ENCODE data around the gene FAM180B.

Gene FAM180B

DNA sequence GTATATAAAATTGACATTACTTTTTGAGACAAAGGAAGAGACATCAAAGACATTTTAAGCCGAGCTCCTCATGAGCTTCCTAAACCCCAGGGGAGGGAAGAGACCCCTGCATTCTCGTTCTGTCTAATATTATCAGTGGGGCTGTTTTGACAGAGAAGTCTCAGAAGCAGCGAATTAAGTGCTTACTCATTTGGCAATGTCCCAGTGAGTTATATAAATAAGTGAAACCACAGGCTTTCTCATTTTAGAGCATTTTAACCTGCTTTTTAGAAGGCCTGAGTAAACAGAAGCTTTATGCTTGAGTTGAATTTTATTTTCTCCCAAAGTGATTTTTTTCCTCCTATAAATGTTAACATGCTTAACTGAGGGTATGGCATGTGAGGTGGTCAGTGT is 30.9 kb downstream of the FAM180B start:
- no peaks in the 10 kb centered on the region for H3K9me2 ChIP-seq (ENCODE audit: low read depth, low read length)
- H3K9me3 ChIP-seq (ENCODE audit: low read length) = no peaks in the 10 kb centered on the region
- no peak overlapping the region for H2AFZ ChIP-seq (ENCODE audit: low read length)
- no peak overlapping the region for H3K4me3 ChIP-seq (ENCODE audit: low read depth, low read length, poor library complexity, severe bottlenecking)
- H3F3A ChIP-seq (ENCODE audit: insufficient read depth, low read length) = no peaks in the 10 kb centered on the region
- H3K27me3 ChIP-seq (ENCODE audit: insufficient read depth, low read length) = no peaks in the 10 kb centered on the region
- H4K20me1 ChIP-seq (ENCODE audit: insufficient read depth, low read length) = no peaks in the 10 kb centered on the region
- H3K27ac ChIP-seq (ENCODE audit: low read depth, low read length, poor library complexity, severe bottlenecking) = no peak overlapping the region
- H3K4me2 ChIP-seq (ENCODE audit: low read length) = no peak overlapping the region
- H3K9ac ChIP-seq (ENCODE audit: low read length) = no peak overlapping the region
- H3K79me2 ChIP-seq (ENCODE audit: insufficient read depth, low read length) = no peaks in the 10 kb centered on the region
- no peak for TF ChIP-seq EZH2 (IDR thresholded peaks at IDR 0.05; ENCODE audit: borderline replicate concordance, low read length)
- TF ChIP-seq, protein P1, sequence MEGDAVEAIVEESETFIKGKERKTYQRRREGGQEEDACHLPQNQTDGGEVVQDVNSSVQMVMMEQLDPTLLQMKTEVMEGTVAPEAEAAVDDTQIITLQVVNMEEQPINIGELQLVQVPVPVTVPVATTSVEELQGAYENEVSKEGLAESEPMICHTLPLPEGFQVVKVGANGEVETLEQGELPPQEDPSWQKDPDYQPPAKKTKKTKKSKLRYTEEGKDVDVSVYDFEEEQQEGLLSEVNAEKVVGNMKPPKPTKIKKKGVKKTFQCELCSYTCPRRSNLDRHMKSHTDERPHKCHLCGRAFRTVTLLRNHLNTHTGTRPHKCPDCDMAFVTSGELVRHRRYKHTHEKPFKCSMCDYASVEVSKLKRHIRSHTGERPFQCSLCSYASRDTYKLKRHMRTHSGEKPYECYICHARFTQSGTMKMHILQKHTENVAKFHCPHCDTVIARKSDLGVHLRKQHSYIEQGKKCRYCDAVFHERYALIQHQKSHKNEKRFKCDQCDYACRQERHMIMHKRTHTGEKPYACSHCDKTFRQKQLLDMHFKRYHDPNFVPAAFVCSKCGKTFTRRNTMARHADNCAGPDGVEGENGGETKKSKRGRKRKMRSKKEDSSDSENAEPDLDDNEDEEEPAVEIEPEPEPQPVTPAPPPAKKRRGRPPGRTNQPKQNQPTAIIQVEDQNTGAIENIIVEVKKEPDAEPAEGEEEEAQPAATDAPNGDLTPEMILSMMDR (IDR thresholded peaks at IDR 0.05; ENCODE audit: low read length) = no peak
- H3K36me3 ChIP-seq (ENCODE audit: insufficient read depth, low read length) = peaks cover 42% of the 10 kb centered on the region
- no peaks in the 10 kb centered on the region for H3K4me1 ChIP-seq (ENCODE audit: insufficient read depth, low read length, severe bottlenecking)

DNA sequence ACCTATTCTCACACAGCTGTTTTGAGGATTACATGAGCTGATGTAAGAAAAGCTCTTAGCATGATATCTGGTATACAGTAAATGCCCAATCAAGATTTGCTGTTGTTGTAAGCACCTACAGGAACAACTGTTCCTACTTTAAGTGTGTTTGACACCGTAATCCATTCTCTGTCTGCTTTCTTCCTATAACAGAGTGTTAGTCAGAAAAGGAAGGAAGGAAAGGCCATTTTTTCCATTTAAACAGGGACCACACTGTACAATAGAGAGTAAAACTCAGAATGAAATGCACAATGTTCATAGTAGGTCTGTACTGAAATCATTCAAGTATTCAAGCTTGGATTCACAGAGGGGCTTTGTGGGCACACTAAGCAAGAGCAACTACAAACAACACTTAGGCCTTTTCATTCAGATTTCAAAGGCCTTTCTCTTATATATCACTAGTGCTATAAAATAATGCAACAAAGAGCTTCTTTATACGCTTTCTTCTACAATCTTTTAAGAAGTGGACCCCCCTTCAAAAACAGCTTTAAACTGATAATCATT is 34.4 kb downstream of the FAM180B start:
- H3K9ac ChIP-seq (ENCODE audit: low read length) = no peak overlapping the region
- TF ChIP-seq, protein P1 (IDR thresholded peaks at IDR 0.05; ENCODE audit: low read length) = no peak
- no peak for TF ChIP-seq EZH2 (IDR thresholded peaks at IDR 0.05; ENCODE audit: borderline replicate concordance, low read length)
- no peak overlapping the region for H2AFZ ChIP-seq (ENCODE audit: low read length)
- no peak overlapping the region for H3K4me3 ChIP-seq (ENCODE audit: low read depth, low read length, poor library complexity, severe bottlenecking)
- peaks cover 72% of the 10 kb centered on the region for H3K36me3 ChIP-seq (ENCODE audit: insufficient read depth, low read length)
- H3K27me3 ChIP-seq (ENCODE audit: insufficient read depth, low read length) = no peaks in the 10 kb centered on the region
- H3K79me2 ChIP-seq (ENCODE audit: insufficient read depth, low read length) = no peaks in the 10 kb centered on the region
- no peaks in the 10 kb centered on the region for H3F3A ChIP-seq (ENCODE audit: insufficient read depth, low read length)
- H3K27ac ChIP-seq (ENCODE audit: low read depth, low read length, poor library complexity, severe bottlenecking) = no peak overlapping the region
- H3K4me1 ChIP-seq (ENCODE audit: insufficient read depth, low read length, severe bottlenecking) = no peaks in the 10 kb centered on the region
- no peak overlapping the region for H3K4me2 ChIP-seq (ENCODE audit: low read length)
- H3K9me2 ChIP-seq (ENCODE audit: low read depth, low read length) = no peaks in the 10 kb centered on the region
- H3K9me3 ChIP-seq (ENCODE audit: low read length) = no peaks in the 10 kb centered on the region
- no peaks in the 10 kb centered on the region for H4K20me1 ChIP-seq (ENCODE audit: insufficient read depth, low read length)

- no peak overlapping the region for H3K9ac ChIP-seq (ENCODE audit: low read length)
- H3K27ac ChIP-seq (ENCODE audit: low read depth, low read length, poor library complexity, severe bottlenecking) = no peak overlapping the region
- H3K79me2 ChIP-seq (ENCODE audit: insufficient read depth, low read length) = no peaks in the 10 kb centered on the region
- no peaks in the 10 kb centered on the region for H3K27me3 ChIP-seq (ENCODE audit: insufficient read depth, low read length)
- no peaks in the 10 kb centered on the region for H4K20me1 ChIP-seq (ENCODE audit: insufficient read depth, low read length)
- no peaks in the 10 kb centered on the region for H3K9me2 ChIP-seq (ENCODE audit: low read depth, low read length)
- no peaks in the 10 kb centered on the region for H3K9me3 ChIP-seq (ENCODE audit: low read length)
- peaks cover 92% of the 10 kb centered on the region for H3K36me3 ChIP-seq (ENCODE audit: insufficient read depth, low read length)
- H3K4me2 ChIP-seq (ENCODE audit: low read length) = no peak overlapping the region
- H3K4me3 ChIP-seq (ENCODE audit: low read depth, low read length, poor library complexity, severe bottlenecking) = no peak overlapping the region
- no peaks in the 10 kb centered on the region for H3F3A ChIP-seq (ENCODE audit: insufficient read depth, low read length)
- H3K4me1 ChIP-seq (ENCODE audit: insufficient read depth, low read length, severe bottlenecking) = no peaks in the 10 kb centered on the region
- H2AFZ ChIP-seq (ENCODE audit: low read length) = no peak overlapping the region
- TF ChIP-seq, protein P1 (IDR thresholded peaks at IDR 0.05; ENCODE audit: low read length) = no peak
- no peak for TF ChIP-seq EZH2 (IDR thresholded peaks at IDR 0.05; ENCODE audit: borderline replicate concordance, low read length)
Measured at GRCh38 chr11:47626234-47626633, 39.8 kb downstream of the FAM180B start.
